ENCODE results near the gene MAL.

MAL gene

GRCh38 chr2:95018861-95019550 lies 6.5 kb upstream of the MAL start:
- in situ Hi-C loops (cut with HindIII; ENCODE audit: low sequenced_read_pairs), result no loop called here

GRCh38 chr2:95019572-95019971 lies 5.9 kb upstream of the MAL start:
- TF ChIP-seq CTCF (IDR thresholded peaks at IDR 0.05; ENCODE audit: low read depth, low read length), result no peak
- in situ Hi-C loops (cut with HindIII; ENCODE audit: low sequenced_read_pairs), result no loop called here
- no peak overlapping the region for H3K4me3 ChIP-seq (ENCODE audit: low read depth, low read length)
- no peak for DNase-seq (ENCODE audit: low read depth, low spot score)

More at GRCh38 chr2:95018861-95019550, 6.5 kb upstream of the MAL start:
- TF ChIP-seq CTCF (IDR thresholded peaks at IDR 0.05; ENCODE audit: low read depth, low read length), result no peak
- no peak for DNase-seq (ENCODE audit: low read depth, low spot score)
- no peak overlapping the region for H3K4me3 ChIP-seq (ENCODE audit: low read depth, low read length)

GRCh38 chr2:95020275-95021022 lies 5.1 kb upstream of the MAL start:
- in situ Hi-C loops (cut with HindIII; ENCODE audit: low sequenced_read_pairs), result no loop called here
- no peak for TF ChIP-seq CTCF (IDR thresholded peaks at IDR 0.05; ENCODE audit: low read depth, low read length)
- H3K4me3 ChIP-seq (ENCODE audit: low read depth, low read length), result no peak overlapping the region
- DNase-seq (ENCODE audit: low read depth, low spot score), result no peak

GRCh38 chr2:95021023-95021416 lies 4.5 kb upstream of the MAL start:
- TF ChIP-seq CTCF (IDR thresholded peaks at IDR 0.05; ENCODE audit: low read depth, low read length), result no peak
- in situ Hi-C loops (cut with HindIII; ENCODE audit: low sequenced_read_pairs), result no loop called here
- no peak overlapping the region for H3K4me3 ChIP-seq (ENCODE audit: low read depth, low read length)
- no peak for DNase-seq (ENCODE audit: low read depth, low spot score)

GRCh38 chr2:95021847-95022246 lies 3.7 kb upstream of the MAL start:
- in situ Hi-C loops (cut with HindIII; ENCODE audit: low sequenced_read_pairs), result no loop called here
- no peak overlapping the region for H3K4me3 ChIP-seq (ENCODE audit: low read depth, low read length)
- no peak for TF ChIP-seq CTCF (IDR thresholded peaks at IDR 0.05; ENCODE audit: low read depth, low read length)
- DNase-seq (ENCODE audit: low read depth, low spot score), result no peak

GRCh38 chr2:95022309-95023221 lies 2.9 kb upstream of the MAL start:
- peak; percentile 98 for TF ChIP-seq CTCF (IDR thresholded peaks at IDR 0.05; ENCODE audit: low read depth, low read length)
- in situ Hi-C loops (cut with HindIII; ENCODE audit: low sequenced_read_pairs), result no loop called here
- peak; percentile 52 for DNase-seq (ENCODE audit: low read depth, low spot score)
- H3K4me3 ChIP-seq (ENCODE audit: low read depth, low read length), result no peak overlapping the region
